ENCODE data around the gene NCOR1.
"Not testable (repeated sequence)": the region's sequence is repeated elsewhere in the genome, so short reads cannot be mapped to it uniquely, and the experiment has no call there.

The NCOR1 gene

DNA sequence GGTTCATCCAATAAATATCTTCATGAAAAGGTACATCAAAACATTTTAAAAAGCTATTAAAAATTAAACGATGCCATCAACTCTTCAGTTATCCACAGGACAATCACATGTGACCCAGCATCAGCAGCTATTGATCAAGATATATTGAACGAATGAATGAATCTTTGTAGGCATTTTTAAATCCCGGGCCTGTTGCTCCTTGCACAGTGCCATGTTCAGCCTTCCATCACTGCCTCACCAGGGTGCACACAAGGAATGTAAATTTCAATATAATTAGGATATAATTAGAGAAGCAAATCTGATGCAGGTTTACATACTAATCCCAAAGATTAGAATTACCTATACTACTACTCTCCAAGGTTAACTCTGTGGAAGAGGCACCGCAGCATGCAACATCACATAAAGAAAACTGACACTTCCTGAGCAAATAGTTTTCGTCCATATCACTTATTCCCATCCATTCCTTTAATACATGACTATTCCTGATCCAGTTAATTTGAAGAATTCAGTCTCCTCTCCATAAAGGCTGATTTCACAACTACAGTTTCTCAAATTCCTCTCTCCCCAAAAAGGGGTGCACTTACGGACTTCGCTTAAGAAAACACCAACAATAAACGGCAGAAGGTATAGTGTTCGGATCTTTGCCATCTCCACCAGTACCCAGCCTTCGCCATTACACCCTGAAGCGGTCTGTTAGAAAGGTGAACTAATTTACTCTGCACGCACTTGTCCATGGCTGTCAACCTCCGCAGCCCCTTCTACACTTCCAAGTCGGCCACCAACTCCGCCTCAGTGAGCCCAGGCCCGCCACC lies 938 bp downstream of the NCOR1 start:
- no peak for ATAC-seq
- no peak for DNase-seq

DNA sequence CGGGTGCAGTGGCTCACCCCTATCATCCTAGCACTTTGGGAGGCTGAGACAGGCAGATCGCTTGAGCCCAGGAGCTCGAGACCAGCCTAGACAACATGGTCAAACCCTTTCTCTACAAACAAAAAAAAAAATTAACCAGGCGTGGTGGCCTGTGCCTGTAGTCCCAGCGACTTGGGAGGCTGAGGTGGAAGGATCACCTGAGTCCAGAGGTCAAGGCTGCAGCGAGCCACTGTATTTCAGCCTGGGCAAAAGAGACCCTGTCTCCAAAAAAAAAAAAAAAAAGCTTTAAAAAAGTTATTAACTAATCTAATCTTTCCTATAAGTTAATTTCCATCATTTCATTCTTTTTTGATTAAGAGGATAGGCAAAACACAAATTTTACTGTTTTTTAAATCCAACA lies 2.5 kb downstream of the NCOR1 start:
- ATAC-seq (no peak), DNase-seq (no peak)

DNA sequence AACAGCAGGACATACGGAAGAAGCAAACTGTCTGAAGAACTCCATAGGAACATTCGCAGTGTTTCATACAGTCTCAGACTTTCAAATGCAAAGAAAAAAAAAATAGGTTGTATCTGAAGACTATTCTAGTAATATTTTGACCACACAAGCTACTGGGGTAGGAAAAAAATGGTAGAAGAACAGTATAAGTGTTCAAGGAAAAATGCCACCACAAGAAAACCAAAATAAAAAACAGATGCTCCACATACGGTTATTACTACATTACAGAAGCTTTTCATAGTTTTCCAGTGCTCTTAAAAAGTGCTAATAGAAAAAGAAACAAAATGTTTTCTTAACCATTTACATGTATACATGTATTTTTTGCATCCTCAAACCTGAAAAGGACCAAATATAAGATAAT lies 3.7 kb downstream of the NCOR1 start:
- DNase-seq, result no peak
- no peak for ATAC-seq

DNA sequence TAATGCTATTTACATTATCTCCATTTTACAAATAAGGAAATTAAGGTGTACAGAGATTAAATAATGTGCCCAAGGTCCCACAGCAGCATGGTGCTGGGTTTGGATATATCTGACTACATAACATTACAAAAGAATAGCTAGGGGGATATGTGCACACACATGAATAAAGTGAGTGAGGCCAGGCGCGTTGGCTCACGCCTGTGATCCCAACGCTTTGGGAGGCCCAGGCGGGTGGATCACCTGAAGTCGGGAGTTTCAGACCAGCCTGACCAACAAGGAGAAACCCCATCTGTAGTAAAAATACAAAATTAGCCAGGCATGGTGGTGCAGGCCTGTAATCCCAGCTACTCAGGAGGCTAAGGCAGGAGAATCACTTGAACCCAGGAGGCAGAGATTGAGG lies 10.6 kb downstream of the NCOR1 start:
- DNase-seq, ATAC-seq: not testable (repeated sequence)

DNA sequence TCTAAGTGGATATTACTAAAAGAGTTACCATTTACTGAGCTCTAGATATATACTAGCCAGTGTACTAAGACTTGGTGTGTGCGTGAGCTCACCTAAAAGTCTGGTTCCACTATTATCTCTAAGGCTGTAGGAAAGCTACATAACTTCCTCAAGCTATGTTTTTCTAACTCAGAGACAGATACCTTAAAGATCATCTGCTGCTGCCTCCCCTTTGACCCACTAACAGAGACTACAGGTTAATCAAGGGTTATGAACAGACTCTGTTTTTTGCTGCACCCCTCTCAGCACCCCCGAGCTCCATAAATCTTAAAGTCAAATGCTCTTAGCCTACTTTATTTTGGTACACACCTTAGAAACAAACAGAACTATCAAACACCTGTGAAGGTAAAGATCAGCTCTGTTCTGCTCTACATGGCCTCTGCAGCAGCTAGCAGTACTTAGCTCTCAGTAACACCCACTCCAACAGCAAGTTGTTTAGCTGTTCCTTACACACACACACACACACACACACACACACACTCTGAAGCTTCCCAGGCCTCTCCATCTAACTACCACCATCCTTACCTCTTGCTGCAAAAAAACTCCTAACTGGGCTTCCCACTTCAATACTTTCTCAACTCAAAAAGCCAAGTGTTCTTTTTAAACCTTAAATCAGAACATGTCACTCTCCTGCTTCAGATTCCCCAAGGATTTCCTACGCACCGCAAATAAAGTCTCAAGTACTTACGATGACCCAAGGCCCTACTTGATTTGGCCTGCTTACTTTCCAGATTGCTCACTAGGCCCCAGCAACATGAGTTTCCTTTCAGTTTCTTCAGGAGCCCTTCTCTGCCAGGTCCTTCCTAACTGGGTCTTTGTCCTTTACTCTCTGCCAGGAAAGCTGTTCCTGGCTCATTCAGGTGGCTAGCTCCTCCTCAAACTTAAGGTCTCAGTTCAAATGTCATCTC lies 12.5 kb downstream of the NCOR1 start:
- not testable (repeated sequence) for ATAC-seq

DNA sequence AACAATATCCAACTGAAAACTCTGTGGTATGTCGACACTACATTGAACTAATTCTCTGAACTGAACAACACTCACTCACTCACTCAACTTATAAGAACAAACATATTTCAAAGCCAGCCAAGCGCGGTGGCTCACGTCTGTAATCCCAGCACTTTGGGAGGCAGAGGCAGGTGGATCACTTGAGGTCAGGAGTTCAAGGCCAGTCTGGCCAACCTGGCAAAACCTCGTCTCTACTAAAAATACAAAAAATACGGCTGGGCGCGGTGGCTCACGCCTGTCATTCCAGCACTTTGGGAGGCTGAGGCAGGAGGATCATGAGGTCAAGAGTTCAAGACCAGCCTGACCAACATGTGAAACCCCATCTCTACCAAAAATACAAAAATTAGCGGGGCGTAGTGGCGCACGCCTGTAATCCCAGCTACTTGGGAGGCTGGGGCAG lies 13.6 kb downstream of the NCOR1 start:
- not testable (repeated sequence) for DNase-seq, ATAC-seq

More for the DNA sequence above, 12.5 kb downstream of the NCOR1 start:
- DNase-seq, result not testable (repeated sequence)

DNA sequence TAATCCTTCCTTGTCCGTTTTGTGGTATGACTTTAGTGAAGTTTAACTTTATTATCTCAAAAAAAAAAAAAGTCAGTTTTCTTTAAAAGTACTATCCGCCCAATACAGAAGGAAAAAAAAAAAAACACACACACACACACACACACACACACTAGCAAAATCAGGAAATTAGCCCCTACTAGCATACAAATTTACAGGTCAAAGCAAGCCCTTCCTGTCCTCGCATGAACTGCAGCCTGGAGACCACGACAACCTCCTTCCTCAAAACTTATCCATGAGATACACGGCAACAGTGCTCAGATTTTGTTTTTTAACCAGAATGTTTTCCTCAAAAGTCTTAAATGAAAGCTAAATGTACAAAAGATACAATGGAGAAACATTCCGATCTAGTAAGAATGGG lies 16.2 kb downstream of the NCOR1 start:
- DNase-seq, result no peak

DNA sequence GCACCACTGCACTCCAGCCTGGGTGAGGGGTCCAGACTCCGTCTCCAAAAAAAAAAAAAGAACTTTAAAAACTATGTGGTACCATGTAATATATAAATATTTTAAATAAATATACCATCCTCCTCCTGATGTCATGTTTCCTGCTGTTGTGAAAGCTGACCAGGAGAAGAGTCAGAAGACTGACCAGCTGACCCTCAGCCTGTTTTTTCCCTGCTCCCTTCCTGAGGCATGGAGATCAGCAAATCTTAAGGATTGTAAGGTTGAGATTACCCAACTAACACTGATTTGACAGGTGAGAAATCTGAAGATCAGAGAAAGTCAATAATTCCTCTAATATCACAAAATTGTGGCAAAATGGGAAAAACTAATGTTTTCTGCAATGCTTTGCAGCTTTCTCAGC lies 18.1 kb downstream of the NCOR1 start:
- DNase-seq, result no peak
- ATAC-seq, result no peak

More for the DNA sequence above, 16.2 kb downstream of the NCOR1 start:
- no peak for ATAC-seq

DNA sequence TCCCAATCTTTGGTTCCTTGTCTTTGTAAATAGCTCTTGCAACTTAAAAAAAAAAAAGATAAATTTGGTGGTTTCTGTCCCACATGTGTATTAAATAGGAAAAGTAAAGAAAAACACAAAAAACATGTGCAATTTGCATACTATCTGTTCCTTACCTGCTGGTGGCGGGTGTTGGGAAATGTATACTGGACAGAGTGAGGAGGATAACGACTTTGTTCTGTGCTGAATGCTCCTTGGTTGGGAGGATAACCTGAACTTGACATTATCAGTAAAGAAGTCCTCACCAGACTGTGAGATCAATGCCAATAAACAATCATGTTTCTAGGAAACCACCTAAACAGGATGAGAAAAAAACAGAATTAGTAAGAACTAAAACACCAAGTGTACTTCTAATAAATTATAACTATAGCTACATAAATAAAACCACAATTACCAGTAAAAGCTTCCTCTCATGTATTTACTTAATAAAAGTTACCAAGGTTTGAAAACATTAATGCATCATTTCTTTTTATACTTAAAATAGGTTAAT lies 21.0 kb downstream of the NCOR1 start:
- ATAC-seq, result not testable (repeated sequence)

DNA sequence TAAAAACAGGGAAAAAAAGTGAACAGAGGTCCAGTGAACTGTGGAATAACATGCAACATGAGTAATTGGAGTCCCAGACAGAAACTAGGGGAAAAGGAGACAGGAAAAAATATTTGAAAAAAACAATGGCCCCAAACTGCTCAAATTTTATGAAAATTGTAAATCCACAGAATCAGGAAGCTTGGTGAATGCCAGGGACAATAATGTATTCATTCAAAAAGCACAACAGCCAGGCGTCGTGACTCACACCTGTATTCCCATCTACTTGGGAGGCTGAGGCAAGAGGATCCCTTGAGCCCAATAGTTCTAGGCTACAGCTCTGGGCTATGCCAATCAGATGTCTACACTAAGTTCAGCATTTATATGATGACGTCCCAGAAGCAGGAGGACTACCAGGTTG lies 23.7 kb downstream of the NCOR1 start:
- no peak for DNase-seq
- no peak for ATAC-seq

More for the DNA sequence above, 21.0 kb downstream of the NCOR1 start:
- not testable (repeated sequence) for DNase-seq

DNA sequence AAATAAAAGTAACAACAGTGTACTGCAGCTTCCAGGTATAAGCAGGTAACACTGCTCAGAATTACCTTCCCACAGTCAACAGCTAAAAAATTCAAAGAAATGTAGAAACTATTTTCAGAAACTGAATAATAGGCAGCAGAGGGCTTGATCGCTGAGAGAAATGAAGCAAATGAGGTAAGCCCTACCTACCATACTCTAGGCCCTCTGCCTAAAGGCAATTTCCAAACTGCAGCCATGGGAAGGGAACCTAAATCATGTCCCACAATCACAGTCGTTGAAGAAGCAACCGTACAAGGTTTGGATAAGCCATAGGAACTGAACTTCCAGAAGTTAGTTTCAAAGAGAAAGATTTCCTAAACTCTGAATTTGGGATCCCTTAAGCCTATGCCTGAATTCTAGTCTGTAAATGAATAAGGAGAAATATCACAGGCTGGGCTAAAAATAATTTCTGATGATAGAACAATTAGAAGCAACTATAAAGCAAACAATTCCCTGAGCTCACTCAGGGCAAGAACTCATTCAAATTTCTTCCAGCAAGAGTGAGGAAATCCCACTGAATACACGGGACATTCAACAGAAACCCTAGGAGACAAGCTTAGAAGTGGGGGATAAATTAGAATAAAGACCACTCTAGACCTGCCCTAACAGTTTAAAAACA lies 24.5 kb downstream of the NCOR1 start:
- ATAC-seq (no peak), DNase-seq (no peak)

DNA sequence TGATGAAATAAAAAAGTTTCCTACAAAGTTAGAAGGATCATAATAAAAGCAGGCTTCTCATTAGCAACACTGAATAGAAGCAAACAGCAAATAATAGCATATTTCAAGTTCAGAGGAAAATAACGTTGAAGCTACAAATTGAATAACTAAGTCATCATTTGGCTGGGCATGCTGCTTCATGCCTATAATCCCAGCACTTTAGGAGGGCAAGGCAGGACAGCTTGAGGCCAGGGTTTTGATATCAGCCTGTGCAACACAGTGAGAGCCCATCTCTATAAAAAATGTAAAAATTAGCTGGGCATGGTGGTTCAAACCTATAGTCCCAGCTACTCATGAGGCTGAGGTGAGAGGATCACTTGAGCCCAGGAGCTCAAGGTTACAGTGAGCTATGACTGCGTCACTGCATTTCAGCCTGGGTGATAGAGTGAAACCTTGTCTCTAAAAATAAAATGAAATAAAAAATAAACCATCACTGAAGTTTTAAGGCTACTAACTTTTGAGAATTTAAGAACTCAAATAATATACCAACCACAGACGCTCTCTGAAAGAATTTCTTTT lies 25.5 kb downstream of the NCOR1 start:
- DNase-seq (no peak), ATAC-seq (no peak)

DNA sequence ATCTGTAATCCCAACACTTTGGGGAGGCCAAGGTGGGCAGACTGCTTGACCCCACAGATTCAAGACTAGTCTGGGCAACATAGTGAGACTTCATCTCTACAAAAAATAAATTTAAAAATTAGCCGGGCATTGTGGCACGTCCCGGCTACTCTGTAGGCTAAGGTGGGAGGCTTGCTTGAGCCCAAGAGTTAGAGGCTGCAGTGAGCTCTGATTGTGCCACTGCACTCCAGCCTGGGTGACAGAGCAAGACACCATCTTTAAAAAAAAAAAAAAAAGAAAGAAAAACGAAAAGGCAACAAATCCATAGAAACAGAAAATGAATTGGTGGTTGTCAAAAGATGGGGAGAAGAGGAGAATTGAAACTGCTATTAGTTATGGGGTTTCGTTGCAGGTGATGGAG lies 27.7 kb downstream of the NCOR1 start:
- ATAC-seq (no peak), DNase-seq (no peak)

DNA sequence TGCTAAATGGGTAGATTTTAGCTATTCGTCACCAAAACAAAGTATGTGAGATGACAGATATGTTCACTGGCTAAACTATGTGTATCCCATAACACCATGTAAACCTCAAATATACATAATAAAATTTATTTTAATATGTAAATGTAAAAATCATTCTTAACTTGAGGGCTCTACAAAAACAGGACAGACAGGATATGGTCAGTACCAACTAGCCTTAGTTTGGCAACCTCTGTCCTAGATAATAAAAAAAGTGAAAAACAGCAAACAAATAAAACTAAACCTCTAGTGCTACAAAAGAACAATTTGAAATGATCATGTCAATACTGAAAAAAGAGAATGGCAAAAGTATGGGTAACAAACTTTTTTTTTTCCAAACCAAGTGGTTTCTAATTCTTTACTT lies 33.8 kb downstream of the NCOR1 start:
- ATAC-seq (no peak), DNase-seq (no peak)

DNA sequence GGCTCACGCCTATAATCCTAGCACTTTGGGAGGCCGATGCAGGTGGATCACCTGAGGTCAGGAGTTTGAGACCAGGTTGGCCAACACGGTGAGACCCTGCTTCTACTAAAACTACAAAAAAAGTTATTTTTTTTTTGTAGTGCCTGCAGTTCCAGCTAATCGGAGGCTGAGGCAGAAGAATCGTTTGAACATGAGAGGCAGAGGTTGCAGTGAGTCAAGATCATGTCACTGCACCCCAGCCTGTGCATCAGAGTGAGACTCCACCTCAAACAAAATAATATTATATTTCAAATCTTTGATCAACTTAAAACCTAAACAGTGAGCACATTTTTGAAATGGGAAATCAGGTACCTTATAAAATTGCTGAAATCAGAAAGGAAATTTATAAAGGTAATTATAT lies 36.5 kb downstream of the NCOR1 start:
- no peak for ATAC-seq

DNA sequence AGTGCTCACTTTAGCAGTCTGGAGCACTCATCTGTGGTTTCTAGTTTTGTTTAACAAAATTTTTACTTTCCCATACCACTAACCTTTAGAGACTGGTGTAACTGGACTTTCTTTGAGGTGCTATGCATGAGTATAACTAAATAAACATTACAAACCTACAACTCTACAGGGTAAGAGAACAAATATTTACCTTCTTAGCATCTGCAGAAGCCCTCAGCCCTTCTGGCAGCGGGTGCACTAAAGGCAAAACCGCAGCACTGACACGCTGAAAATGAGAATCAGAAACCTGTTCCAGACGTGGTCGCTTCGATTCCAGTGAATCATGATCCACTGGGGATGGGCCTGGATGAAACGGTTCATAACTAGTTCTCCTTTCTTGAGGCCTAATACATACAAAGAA lies 43.7 kb downstream of the NCOR1 start:
- ATAC-seq (no peak), DNase-seq (no peak)

More for the DNA sequence above, 36.5 kb downstream of the NCOR1 start:
- DNase-seq, result no peak

DNA sequence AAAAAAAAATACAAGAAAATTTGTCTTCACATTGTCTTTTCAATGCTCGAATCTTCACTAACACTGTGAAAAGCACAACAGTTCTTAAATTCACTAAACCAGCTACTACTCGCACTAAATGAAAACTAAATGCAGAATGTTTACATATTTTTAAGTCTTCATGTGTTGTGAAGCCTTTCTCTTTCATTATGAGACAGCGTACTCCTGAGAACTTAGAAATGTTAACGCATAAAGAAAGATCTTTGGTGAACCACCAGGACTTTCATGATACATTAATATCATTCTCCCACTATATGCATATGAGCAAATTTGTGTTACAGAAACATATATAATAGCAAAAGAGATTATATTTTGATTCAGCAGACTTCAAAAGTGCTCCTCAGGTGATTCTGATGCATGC lies 48.6 kb downstream of the NCOR1 start:
- not testable (repeated sequence) for ATAC-seq, DNase-seq

DNA sequence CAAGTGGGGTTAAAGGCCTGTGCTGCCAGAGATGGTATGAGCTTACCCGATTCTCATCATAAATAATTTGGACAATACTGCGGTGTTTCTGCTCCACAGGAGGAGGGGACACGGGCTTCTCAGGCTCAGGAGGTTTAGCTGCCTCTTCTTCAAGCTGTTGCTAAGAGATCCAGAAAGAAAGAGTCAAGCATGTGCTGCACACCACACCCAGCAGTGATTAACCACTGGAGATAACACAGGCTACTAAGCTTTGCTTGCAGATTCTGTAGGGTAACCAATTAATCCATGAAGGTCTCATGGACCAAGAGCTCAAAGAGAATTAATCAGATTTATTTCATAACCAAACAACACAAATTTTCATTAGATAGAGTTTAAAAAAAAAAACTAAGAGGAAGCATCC lies 56.6 kb downstream of the NCOR1 start:
- DNase-seq (no peak), ATAC-seq (no peak)

DNA sequence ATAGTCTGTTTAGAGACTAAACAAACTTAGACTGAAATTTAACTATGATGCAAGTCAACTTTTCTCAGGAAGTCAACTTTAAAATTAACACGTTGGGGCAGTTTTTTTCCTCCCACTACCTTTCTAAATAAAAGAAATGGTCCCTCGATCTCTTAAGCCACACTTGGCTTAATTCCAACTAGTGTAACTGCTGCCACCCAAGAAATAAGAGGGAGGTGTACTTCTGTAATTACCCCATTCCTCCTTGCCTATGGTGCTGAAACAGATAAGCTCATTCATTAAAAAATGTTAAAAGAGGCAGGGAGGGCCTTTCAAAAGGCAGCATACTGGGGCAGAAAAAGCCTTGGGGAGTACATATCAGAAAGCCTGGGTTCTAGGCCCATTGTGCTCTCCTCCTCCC lies 59.8 kb downstream of the NCOR1 start:
- DNase-seq (no peak), ATAC-seq (no peak)

DNA sequence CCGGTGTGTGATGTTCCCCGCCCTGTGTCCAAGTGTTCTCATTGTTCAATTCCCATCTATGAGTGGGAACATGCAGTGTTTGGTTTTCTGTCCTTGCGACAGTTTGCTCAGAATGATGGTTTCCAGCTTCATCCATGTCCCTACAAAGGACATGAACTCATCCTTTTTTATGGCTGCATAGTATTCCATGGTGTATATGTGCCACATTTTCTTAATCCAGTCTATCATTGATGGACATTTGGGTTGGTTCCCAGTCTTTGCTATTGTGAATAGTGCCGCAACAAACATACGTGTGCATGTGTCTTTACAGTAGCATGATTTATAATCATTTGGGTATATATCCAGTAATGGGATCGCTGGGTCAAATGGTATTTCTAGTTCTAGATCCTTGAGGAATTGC lies 63.0 kb downstream of the NCOR1 start:
- not testable (repeated sequence) for DNase-seq, ATAC-seq

DNA sequence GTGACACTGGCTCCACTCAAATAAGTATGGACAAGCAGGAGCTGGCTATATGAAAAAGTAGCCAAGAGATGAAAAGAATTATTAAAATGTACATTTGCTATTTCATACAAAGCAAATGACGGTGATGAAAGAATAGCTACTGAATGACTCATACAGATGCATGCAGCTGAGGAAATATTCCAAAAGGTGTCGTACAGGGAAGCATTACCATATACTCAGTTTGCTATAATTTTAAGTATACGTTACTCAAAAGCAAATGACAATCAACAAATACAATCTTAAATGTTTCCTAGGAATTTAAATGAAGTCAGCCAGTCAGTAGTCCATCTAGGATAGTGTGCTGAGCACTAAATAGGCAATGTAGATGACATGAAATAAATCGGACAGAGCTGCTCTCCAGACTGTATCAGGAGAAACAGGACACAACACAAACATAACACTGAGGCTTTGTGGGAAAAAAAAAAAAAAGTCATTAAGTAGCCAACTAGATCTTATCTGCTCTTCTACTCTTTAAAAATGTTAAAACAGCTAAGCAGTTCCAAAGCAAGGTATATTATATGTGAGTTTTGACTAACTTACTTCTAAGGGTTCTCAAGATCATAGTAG lies 65.0 kb downstream of the NCOR1 start:
- ATAC-seq (no peak), DNase-seq (no peak)

Data from stimulated activated naive CD8-positive, alpha-beta T cell treated with anti-CD3 and anti-CD28 coated beads, Interleukin-15, Interleukin-2, amounts not matched to agents 100 U/mL and 50 U/mL, for 24 hours (primary cell).